Stimulated activated CD4-positive, alpha-beta T cell treated with anti-CD3 and anti-CD28 coated beads, Interleukin-4, amount 100 ng/mL, for 4 hours (primary cell): Measurements from ENCODE around the gene NPIPB6.

Experiments
- DNase-seq, 2 experiments: peaks; one replicate each; pipeline ENCODE4 v3.0.0-alpha.2; 2020

NPIPB6 gene

GRCh38 chr16:28297308-28297707, 66.0 kb downstream of the NPIPB6 start:
- DNase-seq: no peak

- no peak for DNase-seq
Measured at GRCh38 chr16:28295276-28295675, 68.0 kb downstream of the NPIPB6 start.

GRCh38 chr16:28294201-28294600, 69.1 kb downstream of the NPIPB6 start:
- no peak for DNase-seq

GRCh38 chr16:28293601-28293960, 69.7 kb downstream of the NPIPB6 start:
- DNase-seq: no peak

- DNase-seq: no peak
Measured at GRCh38 chr16:28292731-28293600, 70.3 kb downstream of the NPIPB6 start.
